GM18909 (cell line): Measurements from ENCODE around the gene STOML1.
A peak's percentile ranks its signal among the peaks of the same experiment; 100 is the strongest.

ENCODE experiments used
- ATAC-seq: cut with Tn5 transposase; IDR thresholded peaks from one replicate; pipeline ENCODE4 v1.9.1; 2021; ENCODE audit warnings: mild to moderate bottlenecking; ENCODE audit not compliant: unreplicated experiment, poor library complexity

STOML1 gene

GRCh38 chr15:73991726-73992593 is at the start of gene STOML1:
Gene STOML1, minus strand, starts transcription at chr15:73992295. Its CDS starts 72 bp downstream, at chr15:73992223.
- ATAC-seq: peak; percentile 75

GRCh38 chr15:74041311-74041756 is 49.2 kb upstream of the STOML1 start:
- no peak for ATAC-seq

- ATAC-seq: no peak
These were observed 48.2 kb upstream of the STOML1 start for GRCh38 chr15:74040109-74040850.

GRCh38 chr15:74039656-74040010 is 47.5 kb upstream of the STOML1 start:
- ATAC-seq: no peak

- no peak for ATAC-seq
These were observed 46.9 kb upstream of the STOML1 start for GRCh38 chr15:74038707-74039655.

GRCh38 chr15:74037171-74038117 is 45.3 kb upstream of the STOML1 start:
- no peak for ATAC-seq

GRCh38 chr15:74036271-74037170 is 44.4 kb upstream of the STOML1 start:
- ATAC-seq: no peak

GRCh38 chr15:74035121-74036017 is 43.3 kb upstream of the STOML1 start:
- no peak for ATAC-seq

- ATAC-seq: no peak
These were observed 42.2 kb upstream of the STOML1 start for GRCh38 chr15:74034206-74034755.

GRCh38 chr15:74032606-74033561 is 40.8 kb upstream of the STOML1 start:
- no peak for ATAC-seq

GRCh38 chr15:74032046-74032445 is 40.0 kb upstream of the STOML1 start:
- ATAC-seq: no peak

- no peak for ATAC-seq
These were observed 36.6 kb upstream of the STOML1 start for GRCh38 chr15:74028646-74029045.

GRCh38 chr15:74027688-74028087 is 35.6 kb upstream of the STOML1 start:
- no peak for ATAC-seq

- ATAC-seq: no peak
These were observed 33.3 kb upstream of the STOML1 start for GRCh38 chr15:74025436-74025835.

- ATAC-seq: no peak
These were observed 32.6 kb upstream of the STOML1 start for GRCh38 chr15:74024687-74025086.
